HG02938 (cell line): ENCODE results near the gene SMC3.
A peak's percentile ranks its signal among the peaks of the same experiment; 100 is the strongest.
"Not testable (repeated sequence)": the region's sequence is repeated elsewhere in the genome, so short reads cannot be mapped to it uniquely, and the experiment has no call there.

Experiments used
- ATAC-seq: cut with Tn5 transposase; IDR thresholded peaks from one replicate; pipeline ENCODE4 v1.9.1; 2021; ENCODE audit warnings: mild to moderate bottlenecking, moderate library complexity; ENCODE audit not compliant: unreplicated experiment

Gene SMC3

DNA sequence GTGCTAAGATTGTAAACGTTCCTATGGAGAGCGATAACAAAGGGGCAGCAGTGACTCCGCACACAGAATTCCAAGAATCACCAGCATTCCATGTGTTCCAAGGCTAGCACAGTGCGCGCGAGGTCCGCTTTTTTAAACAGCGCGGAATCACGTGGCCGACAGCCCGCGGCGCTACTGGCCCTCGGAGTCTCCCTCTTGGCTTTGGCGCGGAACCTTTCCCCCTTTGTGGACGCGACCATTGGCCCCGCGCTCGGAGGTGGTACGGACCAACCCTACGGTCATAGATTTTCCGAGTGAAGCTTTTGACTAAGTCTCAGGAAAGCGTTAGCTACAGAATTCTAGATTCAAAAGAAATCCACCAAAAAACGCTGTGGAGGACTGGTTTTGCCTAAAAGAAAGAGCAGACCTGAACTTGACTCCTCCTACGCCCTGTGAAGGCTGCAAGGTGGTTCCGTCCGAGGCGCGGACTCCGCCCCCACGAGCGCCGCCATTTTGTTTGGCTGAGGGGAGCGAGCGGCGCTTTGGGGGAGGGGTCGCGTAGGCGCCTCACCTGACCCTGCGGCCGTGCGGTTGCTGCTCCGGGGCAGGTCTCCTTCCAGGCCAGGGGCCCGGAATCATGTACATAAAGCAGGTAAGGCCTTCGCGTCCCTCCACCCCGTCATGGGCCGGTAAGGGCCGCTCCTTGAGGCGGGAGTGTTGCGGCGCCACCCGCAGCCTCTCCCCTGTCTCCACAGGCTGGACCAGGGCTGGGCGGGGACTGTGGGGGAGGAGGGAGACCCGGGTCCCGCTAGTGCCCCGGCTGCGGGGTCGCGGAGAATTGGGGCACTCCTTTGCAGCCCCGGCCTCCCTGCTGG lies at the start of gene SMC3:
Gene SMC3 (plus strand): TSS at position 495 of the 854 bp plus-strand sequence. CDS start 122 bp downstream, at position 617.
- peak; percentile 83 for ATAC-seq

DNA sequence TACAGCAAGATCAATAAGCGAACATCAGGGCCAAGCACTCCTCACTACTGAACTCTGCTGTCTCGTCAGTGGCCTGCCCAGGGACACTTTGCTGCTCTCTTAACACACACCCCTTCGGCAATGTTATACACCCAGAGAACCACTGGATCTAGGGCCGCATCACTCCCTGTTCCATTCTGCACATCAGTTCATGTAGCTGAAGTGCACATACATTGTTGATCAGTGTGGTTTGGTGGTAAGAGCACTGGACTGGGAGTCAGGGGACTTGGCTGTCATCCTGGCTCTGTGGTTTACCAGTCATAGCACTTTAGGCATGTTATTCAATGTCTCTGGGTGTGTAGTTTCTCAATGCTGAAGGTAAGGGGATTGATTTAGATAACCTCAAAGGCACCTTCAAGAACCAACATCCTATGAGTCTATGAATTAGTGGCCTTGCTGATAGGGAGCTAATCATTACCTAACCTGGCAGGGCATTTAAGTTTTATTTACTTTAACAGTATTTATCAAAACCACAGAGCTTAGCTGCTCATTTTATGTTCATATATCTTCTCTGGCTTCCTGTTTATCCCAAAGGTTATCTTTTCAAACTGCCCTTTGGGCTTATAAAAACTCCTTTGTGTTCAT lies 45.0 kb upstream of the SMC3 start:
- ATAC-seq = no peak

DNA sequence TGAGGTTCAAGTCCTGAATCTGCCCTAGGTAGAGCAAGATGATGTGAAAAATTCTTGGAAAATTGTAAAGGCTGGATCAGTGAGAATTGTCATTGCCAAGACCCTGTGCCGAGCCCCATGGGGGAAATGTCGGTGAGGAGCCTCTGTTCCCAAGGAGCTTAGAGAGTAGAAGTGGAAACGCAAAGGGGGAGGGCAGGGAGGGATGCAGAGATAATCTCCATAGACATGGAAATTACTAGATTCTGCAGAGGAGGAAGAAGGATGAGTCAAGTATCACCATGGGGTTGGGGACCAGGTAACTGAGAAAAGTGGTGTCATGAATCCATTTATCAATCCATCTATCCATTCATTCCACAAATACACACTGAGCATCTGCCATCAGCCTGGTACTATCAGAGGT lies 43.8 kb upstream of the SMC3 start:
- ATAC-seq = no peak

DNA sequence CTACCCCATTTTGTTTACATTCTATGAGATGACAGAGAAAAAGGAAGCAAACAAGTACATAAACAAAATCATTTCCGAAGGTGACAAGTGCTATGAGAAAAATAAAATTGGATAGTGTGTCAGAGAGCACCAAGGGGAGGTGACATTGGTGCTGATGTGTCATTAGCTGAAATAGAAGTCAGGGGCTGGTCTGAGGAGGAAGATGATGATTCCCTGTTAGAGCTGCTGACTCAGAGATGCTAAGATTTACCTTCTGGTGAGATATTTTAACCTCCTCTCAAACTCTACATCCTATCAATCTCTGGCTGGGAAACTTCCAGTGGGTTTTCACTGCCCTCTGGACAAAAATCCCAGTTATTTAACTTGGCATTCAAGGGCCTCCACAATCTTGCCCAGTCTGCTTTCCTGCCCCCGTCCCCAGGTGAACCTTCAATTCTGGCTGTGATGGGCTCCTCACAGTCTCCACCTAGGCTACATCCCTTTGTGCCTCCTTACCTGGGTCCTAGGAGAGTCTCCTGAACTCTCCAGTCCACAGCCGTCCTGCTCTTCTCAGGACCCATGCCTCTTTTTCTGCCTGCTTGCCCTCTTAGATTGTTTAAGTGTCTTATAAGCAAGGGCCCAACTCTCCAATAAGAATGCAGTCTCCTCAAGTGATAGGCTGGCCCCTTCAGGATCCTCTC lies 43.2 kb upstream of the SMC3 start:
- ATAC-seq = no peak

DNA sequence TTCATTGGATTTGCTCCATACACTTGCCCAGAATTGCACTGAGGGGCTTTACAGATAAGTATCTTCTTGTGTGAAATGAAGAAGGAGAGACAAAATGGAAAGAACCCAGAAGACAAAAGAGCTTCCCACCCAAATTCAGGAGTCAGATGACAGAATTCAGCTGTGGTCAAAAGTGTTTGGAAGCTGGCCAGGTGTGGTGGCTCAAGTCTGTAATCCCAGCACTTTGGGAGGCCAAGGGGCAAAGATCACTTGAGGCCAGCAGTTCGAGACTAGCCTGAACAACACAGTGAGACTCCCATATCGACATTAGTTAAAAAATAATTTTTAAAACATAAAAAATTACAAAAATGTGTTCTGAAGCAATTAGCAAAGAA lies 42.6 kb upstream of the SMC3 start:
- ATAC-seq = no peak

DNA sequence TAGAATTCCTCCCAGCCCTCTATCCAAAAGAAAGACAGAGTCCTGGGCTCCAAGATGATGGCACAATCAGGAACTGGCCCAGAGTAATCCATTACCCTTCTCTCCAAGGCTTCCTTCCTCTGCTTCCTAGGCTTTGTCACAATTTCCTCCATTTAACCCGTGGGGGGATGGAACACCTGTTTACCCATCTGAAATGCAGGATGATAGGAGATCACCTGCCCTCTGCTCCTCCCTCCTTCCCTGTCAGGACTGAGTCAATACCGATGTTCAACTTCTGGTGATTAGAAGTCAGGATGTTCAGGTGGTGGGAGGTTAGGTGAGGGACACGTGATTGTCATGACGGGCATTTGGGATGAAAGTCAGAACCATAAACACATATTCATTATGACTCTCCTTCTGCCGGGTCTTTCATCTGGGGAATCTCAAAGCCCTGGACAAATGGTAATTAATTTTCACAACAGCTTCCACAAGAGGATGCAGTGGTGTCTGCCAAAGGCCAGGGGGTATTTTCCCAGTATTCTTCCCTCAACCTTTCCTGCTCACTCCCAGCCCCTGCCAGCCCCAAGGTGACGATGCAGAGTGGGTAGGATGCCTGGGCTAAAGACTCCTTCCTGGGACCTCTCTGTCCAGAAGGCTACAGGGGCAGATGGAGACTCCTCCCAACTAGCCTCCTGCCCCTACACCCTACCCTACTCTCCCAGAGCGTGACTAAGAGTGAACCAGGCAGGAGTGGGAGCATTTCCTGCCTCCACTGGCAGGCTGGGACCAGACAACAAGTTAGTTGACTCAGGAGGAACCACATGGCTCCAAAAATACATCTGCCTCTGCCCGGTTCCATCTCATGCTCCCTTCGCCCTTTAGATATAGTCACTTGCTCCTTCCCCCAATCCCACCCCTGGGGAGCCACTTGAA lies 41.9 kb upstream of the SMC3 start:
- ATAC-seq = no peak

DNA sequence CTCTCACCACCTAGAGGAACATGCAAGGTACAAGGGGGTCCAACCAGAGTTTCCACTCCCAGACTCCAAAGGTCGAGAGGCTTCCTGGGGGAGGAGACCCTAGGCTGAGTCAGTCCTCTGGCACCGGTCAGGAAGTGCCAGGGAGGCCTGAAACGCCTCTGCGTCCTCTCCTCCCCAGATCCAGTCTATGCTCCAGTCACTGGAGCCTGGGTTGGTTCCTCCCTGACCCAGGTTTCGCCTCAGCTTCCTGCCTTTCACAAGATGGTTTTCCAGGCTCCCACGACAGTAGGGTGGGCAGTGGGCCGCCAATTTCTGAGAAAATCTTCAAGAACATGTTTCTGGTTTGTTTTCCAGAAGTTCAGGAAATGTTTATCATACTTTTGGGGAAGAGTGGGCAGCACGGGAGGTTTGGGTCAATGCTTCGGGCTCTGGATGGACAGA lies 39.7 kb upstream of the SMC3 start:
- ATAC-seq = no peak

DNA sequence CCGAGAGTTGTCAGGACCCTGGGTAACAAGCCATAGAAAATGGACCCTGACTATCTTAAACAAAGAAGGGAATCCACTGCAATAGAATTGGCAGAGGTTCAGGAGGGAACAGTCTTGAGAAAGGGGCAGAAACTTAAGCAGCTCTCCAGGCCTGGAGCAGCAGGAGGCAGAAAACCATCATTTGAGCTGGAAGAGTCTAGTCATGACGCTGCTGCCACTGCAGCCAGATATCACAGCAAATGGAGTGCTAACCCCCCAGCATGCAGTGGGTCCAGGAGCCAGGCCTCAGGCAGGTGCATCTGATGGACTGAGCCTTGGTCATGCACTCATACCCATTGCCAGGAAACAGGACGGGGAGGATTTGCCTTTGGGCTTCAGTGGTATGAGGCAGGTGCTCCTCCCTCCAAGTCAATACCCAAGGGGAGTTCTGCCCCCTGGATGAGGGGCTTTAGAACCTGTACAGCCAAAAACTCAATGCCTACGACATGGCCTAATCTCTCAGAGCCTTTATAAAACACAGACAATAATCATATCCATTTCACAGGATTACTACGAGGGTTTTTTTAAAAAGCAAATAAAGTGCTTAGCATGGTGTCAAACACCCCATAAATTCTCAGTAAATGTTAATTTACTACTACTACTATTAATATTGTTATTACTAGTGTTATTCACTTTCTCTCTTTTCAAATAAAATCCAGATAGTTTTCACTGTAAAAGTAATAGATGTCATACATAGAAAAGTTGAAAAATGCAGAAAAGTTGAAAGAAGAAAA lies 39.1 kb upstream of the SMC3 start:
- ATAC-seq = peak; percentile 20

DNA sequence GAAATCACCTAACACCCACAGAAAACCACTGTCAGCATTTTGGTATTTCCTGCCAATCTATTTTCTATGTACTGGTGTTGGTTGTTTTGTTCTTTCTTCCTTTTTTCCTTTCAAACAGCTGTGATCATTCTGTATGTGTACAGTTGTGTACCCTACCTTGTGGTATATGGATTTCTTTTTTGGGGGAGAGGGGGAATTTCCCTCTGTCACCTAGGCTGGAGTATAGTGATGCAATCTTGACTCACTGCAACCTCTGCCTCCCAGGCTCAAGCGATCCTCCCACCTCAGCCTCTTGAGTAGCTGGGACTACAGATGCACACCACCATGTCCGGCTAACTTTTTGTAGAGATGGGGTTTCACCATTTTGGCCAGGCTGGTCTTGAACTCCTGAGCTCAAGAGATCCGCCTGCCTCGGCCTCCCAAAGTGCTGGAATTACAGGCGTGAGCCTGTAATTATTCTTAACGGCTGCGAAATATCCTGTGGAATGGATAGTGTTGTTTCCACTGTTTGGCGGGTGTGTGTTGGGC lies 38.4 kb upstream of the SMC3 start:
- peak; percentile 42 for ATAC-seq

DNA sequence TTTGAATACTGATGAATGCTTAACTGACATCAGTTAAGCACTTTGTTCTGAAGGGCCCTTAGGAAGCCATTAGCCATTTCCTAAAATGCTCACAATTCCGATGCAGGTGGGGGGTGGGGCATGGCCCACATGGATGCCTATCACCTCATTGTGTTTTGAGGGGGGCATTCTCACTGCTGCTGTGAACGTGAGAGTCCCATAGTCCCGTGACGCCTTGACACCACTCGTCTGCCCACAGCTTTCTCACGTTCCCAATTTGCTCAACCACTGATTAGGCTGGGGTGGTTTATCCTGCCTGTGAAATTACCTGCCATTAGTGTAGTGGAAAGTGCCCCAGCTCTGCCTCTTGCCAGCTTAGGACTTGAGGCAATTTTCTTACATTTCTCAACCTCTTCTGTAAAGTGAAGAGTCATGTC lies 37.9 kb upstream of the SMC3 start:
- no peak for ATAC-seq

DNA sequence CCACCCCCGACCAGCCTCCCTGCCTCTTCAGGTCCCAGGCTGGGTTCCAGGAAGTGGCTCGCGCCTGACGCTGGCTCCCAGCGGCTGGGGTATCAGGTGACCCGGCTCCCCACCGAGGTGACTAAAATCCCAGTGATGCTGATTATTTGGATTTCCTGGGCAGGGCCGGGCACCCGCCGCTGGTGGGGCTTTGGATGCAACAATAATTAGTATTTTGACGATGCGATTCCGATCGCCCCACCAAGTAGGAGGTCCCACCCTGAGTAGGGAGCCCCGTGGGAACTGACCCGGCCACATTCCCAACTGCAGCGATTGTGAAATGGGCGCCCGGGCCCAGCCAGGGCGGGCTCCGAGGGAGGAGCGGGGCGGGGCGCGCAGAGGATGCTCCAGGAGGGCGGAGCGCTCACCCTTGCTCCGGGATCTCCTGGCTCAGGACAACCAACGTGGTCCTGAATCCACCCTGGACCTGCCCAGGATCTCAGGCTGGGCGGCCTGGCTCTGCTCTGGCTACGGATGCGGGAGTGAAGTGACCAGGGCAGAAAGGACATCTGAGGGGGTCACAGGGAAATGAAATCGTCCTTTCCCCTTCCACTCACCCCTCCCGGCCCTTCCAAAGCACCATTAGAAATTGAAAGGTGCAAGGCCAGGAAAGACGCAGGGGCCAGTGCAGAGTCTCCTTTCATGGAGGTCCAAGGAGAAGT lies 37.2 kb upstream of the SMC3 start:
- no peak for ATAC-seq

DNA sequence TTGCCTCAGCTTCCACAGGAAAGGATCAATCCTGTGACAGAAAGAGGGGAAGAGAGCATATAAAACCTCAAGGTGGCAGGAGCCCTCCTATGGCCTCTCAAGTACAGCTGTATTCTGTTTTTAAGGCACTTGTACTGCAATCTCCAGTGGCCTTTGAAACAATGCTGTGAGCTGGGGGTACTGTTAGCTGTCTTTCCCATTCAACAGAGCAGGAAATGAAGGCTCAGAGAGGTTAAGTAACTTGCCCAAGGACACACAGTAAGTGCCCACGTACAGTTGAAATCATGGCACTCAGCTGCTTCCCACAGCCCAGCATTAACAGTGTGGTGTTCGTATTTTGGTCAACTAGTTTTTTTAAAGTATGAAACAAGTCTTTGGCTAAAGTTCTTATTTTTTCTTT lies 35.8 kb upstream of the SMC3 start:
- ATAC-seq = no peak

DNA sequence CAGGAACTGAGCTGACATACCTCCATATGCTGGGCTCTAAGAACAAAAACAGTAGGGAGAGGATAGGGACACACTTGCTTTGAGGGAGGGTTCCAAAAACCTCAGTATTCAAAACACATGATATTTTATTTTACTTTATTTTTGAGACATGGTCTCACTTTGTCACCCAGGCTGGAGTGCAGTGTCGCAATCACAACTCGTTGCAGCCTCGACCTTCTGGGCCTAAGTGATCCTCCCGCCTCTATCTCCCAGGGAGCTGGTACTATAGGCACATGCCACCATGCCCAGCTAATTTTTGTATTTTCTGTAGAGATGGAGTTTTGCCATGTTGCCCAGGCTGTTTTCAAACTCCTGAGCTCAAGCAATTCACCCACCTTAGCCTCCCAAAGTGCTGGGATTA lies 34.9 kb upstream of the SMC3 start:
- ATAC-seq = not testable (repeated sequence)

DNA sequence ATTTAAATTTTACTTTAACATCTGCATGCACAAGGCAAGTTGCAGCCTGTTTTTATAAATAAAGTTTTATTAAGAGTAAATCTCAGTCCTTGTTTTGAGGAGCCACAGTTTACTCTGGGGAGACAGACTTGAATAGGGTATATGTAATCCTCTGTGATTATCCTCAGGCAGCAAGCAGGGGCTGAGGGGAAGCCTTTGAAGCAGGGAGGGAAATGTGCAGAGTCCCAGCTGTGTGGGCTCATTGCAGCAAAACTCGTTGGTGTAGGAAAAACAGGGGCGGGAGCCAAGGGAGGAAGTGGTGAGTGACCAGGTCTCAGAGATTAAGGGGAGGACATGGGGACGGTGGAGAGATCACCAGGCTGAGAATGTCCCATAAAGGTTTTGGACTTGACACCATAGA lies 34.3 kb upstream of the SMC3 start:
- ATAC-seq = no peak

DNA sequence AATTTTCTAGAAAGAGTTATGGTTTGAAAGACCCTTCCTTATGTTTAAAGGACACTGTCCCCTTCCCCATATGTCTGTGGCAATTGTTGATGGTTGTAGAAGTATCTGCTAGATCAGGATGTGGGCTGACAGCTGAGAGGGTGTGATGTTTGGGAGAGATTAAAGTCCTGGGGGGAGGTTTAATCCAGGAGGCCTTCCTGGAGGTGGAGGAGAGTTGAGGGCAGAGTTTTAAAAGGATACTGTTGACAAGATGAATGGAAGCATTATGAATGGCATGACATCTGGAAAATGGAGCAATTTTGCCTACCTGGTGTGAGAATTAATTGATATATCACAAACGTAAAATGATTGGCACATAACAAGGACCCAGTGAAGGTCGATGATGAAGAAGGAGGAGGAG lies 32.9 kb upstream of the SMC3 start:
- no peak for ATAC-seq

DNA sequence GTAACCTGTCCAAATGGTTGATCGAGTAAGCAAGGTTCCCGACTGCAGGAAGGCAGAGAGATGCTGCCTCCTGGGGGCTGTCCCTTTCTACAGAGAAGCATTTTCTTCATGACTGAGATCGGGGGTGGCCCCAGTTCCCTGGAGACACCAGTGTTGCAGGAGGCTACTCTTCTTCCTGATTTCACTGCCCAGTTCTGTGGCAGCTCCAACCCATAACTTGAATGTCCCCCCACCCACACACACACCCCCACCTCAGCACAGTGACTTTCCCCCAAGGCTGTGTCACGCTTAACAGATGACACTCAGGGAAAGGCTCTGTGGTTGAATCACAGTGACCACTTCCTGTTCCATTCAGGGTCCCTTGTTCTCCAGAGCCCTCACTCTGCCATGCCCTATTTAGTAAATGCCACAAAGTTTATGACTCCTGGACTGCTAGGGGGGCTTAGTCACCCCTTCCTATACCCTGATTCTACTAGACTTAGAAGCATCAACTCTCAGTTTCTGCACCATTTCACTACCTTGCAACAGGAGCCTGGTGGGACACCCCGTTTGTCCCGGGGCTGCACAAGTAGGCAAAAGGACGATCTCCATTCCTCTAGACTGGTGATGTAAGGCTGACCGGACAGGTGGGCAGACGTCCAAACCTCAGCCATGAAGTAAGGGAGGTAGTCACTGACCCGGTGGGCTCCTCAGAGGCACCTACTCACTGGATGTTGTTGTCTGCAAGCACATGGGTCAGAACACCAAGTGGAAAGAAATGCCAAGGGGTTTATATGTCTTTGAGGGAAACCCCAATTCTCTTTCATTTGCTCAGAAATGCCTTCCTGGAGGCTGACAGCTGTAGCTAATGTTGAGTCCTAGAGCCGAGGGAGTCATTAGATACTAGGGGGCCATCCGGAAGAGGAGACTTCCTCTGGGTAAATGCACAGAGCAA lies 31.3 kb upstream of the SMC3 start:
- peak; percentile 78 for ATAC-seq

DNA sequence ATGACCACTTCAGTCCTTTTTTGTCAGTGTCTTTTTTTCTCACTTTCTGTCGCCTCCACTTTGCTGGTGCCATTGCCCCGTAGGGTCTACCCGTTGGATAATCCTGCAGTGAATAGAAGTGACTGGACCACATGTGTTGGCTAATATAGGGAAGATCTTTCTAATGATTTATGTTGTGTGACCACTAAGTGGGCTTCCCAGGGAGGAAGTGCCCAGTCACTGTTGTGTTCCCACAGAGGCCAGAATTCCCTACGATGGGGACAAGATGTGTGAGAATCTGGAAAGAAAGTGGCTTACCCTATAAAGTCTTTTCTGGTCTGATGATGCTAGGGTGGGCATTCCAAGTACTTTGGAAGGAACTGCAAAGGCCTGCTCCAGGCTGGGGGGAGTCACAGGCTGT lies 28.4 kb upstream of the SMC3 start:
- no peak for ATAC-seq

DNA sequence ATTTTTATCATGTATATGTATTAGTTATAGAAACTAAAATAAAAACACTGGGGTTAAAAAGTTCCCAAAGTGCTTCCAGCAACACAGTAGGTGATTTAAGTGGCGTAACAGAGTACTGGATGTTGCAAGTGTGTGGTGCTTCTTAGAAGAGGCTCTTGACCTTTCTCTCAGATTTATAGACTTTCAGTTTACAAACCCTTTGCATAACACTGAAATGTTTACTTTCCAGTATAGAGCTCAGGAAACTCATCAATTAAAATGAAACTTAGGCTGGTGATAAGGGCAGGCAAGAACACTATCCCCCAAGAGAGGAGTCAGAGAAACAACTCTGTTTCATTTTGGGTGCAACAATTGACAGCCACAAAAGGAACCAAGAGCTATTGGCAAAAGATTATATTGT lies 27.5 kb upstream of the SMC3 start:
- no peak for ATAC-seq
